Liver (tissue), 3 donors: ENCODE results near the gene IQCK.

ENCODE experiments used
- EGR1 ChIP-seq, 2 donors: IDR thresholded peaks; 2 replicates each; pipeline ENCODE4 v1.6.1; 2016 to 2018; ENCODE audit warnings: antibody characterized with exemption in 2 of 2, low read depth in 2 of 2
- FOXA1 ChIP-seq: IDR thresholded peaks from 2 replicates; pipeline ENCODE4 v1.6.1; 2016; ENCODE audit warnings: antibody characterized with exemption
- GABPA ChIP-seq, 2 donors: IDR thresholded peaks in 1 of 2; conservative IDR thresholded peaks in 1 of 2; 2 replicates each; pipeline ENCODE4 v1.6.1; 2016; ENCODE audit warnings: antibody characterized with exemption in 2 of 2, mild to moderate bottlenecking in 1 of 2, moderate library complexity in 1 of 2
- HNF4G ChIP-seq: IDR thresholded peaks from 2 replicates; pipeline ENCODE4 v1.6.1; 2016; ENCODE audit warnings: antibody characterized with exemption
- JUND ChIP-seq, 2 donors: IDR thresholded peaks; 2 replicates each; pipeline ENCODE4 v1.6.1; 2016; ENCODE audit warnings: antibody characterized with exemption in 2 of 2
- NR2F2 ChIP-seq: IDR thresholded peaks from 2 replicates; pipeline ENCODE4 v1.6.1; 2016; ENCODE audit warnings: antibody characterized with exemption
- RAD21 ChIP-seq, 2 donors: IDR thresholded peaks; 2 replicates each; pipeline ENCODE4 v1.6.1; 2016; ENCODE audit warnings: antibody characterized with exemption in 2 of 2, mild to moderate bottlenecking in 2 of 2
- RXRA ChIP-seq, 2 donors: IDR thresholded peaks; 2 replicates each; pipeline ENCODE4 v1.6.1; 2017 to 2018; ENCODE audit warnings: antibody characterized with exemption in 2 of 2, mild to moderate bottlenecking in 1 of 2
- TAF1 ChIP-seq: conservative IDR thresholded peaks from 2 replicates; pipeline ENCODE4 v1.6.1; 2016; ENCODE audit warnings: antibody characterized with exemption, mild to moderate bottlenecking
- YY1 ChIP-seq: IDR thresholded peaks from 2 replicates; pipeline ENCODE4 v1.6.1; 2016; ENCODE audit warnings: antibody characterized with exemption, mild to moderate bottlenecking
- TF ChIP-seq, protein P1 (sequence below): fragments of 150-350 bp; IDR thresholded peaks from 2 replicates; pipeline ENCODE4 v1.5.1; 2017; ENCODE audit warnings: improper control_type of control experiment, low read depth, low read length; ENCODE audit not compliant: missing input control
- TF ChIP-seq, protein P2 (sequence below): IDR thresholded peaks from 2 replicates; pipeline ENCODE4 v1.6.1; 2016; ENCODE audit warnings: antibody characterized with exemption
- TF ChIP-seq, protein P3 (sequence below): IDR thresholded peaks from 2 replicates; pipeline ENCODE4 v1.6.1; 2016; ENCODE audit warnings: antibody characterized with exemption
- TF ChIP-seq, protein P4 (sequence below): IDR thresholded peaks from 2 replicates; pipeline ENCODE4 v1.6.1; 2016; ENCODE audit warnings: antibody characterized with exemption, mild to moderate bottlenecking
- donor health status: healthy.
- donor health status: healthy.

DNA sequence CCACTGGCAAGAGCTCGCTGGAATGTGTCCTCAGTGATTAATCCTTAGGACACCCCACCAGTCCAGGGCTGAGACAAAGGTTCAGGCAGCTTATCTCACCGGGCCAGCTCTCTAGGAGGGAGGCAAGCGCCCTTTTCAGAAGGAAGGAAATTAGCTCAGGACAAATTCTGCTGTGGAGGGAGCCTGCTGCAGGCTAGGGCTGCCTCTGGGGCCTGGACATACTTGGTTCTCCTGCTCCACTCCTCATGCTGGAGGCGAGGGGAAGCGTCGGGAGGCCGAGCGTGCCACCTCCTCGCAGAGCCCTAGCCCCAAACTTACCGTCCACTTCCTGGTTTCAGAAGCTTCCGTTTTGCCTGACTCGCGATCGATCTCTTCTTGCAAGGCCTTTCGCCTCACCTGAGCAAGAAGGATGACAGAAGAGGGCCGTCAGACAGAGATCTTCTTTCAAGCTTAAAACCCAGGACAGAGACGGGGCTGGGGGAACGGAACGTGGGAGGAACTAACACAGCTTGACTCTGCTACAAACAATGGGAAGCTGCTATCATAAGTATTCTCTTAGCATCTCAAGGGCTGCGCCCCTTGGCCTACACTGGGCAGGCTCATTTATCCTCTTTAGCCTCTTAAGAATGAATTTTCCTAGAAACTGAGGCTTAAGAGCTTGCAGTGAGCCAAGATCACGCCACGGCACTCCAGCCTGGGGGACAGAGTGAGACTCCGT lies 7.7 kb upstream of the IQCK start:
- TF ChIP-seq, protein P1, sequence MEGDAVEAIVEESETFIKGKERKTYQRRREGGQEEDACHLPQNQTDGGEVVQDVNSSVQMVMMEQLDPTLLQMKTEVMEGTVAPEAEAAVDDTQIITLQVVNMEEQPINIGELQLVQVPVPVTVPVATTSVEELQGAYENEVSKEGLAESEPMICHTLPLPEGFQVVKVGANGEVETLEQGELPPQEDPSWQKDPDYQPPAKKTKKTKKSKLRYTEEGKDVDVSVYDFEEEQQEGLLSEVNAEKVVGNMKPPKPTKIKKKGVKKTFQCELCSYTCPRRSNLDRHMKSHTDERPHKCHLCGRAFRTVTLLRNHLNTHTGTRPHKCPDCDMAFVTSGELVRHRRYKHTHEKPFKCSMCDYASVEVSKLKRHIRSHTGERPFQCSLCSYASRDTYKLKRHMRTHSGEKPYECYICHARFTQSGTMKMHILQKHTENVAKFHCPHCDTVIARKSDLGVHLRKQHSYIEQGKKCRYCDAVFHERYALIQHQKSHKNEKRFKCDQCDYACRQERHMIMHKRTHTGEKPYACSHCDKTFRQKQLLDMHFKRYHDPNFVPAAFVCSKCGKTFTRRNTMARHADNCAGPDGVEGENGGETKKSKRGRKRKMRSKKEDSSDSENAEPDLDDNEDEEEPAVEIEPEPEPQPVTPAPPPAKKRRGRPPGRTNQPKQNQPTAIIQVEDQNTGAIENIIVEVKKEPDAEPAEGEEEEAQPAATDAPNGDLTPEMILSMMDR, result no peak
- TF ChIP-seq RXRA (IDR thresholded peaks at IDR 0.05) (no peak), GABPA (IDR thresholded peaks at IDR 0.05 in 1 of 2, conservative IDR thresholded peaks at IDR 0.05 in 1 of 2) (no peak), TAF1 (no peak), JUND (IDR thresholded peaks at IDR 0.05) (no peak), RAD21 (IDR thresholded peaks at IDR 0.05) (no peak), YY1 (no peak), FOXA1 (no peak), EGR1 (IDR thresholded peaks at IDR 0.05; ENCODE audit: low read depth in 2 of 2) (no peak), HNF4G (no peak), NR2F2 (no peak)
- TF ChIP-seq, protein P2, sequence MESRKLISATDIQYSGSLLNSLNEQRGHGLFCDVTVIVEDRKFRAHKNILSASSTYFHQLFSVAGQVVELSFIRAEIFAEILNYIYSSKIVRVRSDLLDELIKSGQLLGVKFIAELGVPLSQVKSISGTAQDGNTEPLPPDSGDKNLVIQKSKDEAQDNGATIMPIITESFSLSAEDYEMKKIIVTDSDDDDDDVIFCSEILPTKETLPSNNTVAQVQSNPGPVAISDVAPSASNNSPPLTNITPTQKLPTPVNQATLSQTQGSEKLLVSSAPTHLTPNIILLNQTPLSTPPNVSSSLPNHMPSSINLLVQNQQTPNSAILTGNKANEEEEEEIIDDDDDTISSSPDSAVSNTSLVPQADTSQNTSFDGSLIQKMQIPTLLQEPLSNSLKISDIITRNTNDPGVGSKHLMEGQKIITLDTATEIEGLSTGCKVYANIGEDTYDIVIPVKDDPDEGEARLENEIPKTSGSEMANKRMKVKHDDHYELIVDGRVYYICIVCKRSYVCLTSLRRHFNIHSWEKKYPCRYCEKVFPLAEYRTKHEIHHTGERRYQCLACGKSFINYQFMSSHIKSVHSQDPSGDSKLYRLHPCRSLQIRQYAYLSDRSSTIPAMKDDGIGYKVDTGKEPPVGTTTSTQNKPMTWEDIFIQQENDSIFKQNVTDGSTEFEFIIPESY, result no peak
- TF ChIP-seq, protein P3, sequence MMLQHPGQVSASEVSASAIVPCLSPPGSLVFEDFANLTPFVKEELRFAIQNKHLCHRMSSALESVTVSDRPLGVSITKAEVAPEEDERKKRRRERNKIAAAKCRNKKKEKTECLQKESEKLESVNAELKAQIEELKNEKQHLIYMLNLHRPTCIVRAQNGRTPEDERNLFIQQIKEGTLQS, result no peak
- TF ChIP-seq, protein P4, sequence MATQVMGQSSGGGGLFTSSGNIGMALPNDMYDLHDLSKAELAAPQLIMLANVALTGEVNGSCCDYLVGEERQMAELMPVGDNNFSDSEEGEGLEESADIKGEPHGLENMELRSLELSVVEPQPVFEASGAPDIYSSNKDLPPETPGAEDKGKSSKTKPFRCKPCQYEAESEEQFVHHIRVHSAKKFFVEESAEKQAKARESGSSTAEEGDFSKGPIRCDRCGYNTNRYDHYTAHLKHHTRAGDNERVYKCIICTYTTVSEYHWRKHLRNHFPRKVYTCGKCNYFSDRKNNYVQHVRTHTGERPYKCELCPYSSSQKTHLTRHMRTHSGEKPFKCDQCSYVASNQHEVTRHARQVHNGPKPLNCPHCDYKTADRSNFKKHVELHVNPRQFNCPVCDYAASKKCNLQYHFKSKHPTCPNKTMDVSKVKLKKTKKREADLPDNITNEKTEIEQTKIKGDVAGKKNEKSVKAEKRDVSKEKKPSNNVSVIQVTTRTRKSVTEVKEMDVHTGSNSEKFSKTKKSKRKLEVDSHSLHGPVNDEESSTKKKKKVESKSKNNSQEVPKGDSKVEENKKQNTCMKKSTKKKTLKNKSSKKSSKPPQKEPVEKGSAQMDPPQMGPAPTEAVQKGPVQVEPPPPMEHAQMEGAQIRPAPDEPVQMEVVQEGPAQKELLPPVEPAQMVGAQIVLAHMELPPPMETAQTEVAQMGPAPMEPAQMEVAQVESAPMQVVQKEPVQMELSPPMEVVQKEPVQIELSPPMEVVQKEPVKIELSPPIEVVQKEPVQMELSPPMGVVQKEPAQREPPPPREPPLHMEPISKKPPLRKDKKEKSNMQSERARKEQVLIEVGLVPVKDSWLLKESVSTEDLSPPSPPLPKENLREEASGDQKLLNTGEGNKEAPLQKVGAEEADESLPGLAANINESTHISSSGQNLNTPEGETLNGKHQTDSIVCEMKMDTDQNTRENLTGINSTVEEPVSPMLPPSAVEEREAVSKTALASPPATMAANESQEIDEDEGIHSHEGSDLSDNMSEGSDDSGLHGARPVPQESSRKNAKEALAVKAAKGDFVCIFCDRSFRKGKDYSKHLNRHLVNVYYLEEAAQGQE, result no peak
